Activated naive CD8-positive, alpha-beta T cell (primary cell): ENCODE data around the gene MOCS2.

Experiments used
- H3K27ac Mint-ChIP-seq: one replicate; pipeline ENCODE4 v1.8.0; 2021; ENCODE audit warnings: mixed read lengths
- H3K27me3 Mint-ChIP-seq: one replicate; pipeline ENCODE4 v1.8.0; 2021; ENCODE audit warnings: mixed read lengths
- H3K36me3 Mint-ChIP-seq: one replicate; pipeline ENCODE4 v1.8.0; 2021; ENCODE audit warnings: mixed read lengths
- H3K4me1 Mint-ChIP-seq: one replicate; pipeline ENCODE4 v1.8.0; 2021; ENCODE audit warnings: low read depth, mixed read lengths
- H3K4me3 Mint-ChIP-seq: one replicate; pipeline ENCODE4 v1.8.0; 2021; ENCODE audit warnings: mild to moderate bottlenecking, mixed read lengths
- H3K9me3 Mint-ChIP-seq: one replicate; pipeline ENCODE4 v1.8.0; 2021; ENCODE audit warnings: low read depth, mixed read lengths

Gene MOCS2

DNA sequence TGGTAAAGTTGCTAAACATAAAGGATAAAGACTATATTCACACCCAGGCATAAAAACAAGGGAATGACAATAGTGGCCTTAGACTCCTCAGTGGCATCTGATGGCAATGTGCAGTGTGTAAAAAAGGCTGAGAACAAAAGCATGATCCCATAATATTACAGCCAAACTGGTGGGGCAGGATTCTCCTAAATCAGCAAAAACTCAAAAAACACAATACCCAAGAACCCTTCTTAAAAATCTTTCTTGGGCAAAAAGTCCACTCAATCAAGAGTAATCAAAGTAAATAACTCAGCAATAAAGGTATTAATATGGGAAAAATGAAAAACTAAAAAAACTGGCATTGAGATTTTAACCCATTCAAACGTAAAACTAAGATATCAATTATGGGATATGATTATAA lies 1.6 kb upstream of the MOCS2 start:
- Mint-ChIP-seq H3K27ac (no peak overlapping the region), H3K36me3 (peaks cover 10% of the 10 kb centered on the region), H3K9me3 (no peaks in the 10 kb centered on the region), H3K4me3 (peak overlapping the region; percentile 98), H3K4me1 (peaks cover 39% of the 10 kb centered on the region), H3K27me3 (no peaks in the 10 kb centered on the region)

DNA sequence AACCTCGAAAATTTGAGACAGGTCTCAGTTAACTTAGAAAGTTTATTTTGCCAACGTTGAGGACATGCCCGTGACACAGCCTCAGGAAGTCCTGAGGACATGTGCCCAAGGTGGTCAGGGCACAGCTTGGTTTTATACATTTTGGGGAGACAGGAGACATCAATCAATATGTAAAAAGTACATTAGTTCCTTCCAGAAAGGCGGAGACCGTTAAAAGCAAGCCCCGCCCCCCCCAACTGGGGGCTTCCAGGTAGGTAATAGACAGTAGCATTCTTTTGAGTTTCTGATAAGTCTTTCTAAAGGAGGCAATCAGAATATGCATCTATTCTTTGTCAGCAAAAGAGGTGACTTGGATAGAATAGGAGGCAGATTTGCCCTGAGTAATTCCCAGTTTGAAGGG lies 599 bp upstream of the MOCS2 start:
- Mint-ChIP-seq H3K27ac (peak overlapping the region; percentile 92), H3K27me3 (no peaks in the 10 kb centered on the region), H3K36me3 (peaks cover 12% of the 10 kb centered on the region), H3K4me1 (peaks cover 49% of the 10 kb centered on the region), H3K4me3 (peak overlapping the region; percentile 98), H3K9me3 (no peaks in the 10 kb centered on the region)

- Mint-ChIP-seq H3K9me3 (no peaks in the 10 kb centered on the region), H3K27me3 (no peaks in the 10 kb centered on the region), H3K4me1 (peaks cover 55% of the 10 kb centered on the region), H3K4me3 (peak overlapping the region; percentile 98), H3K36me3 (peaks cover 12% of the 10 kb centered on the region), H3K27ac (peak overlapping the region; percentile 92)
Measured at GRCh38 chr5:53109056-53109442, 508 bp downstream of the MOCS2 start.

- peaks cover 56% of the 10 kb centered on the region for H3K4me1 Mint-ChIP-seq
- peak overlapping the region; percentile 33 for H3K4me3 Mint-ChIP-seq
- H3K27ac Mint-ChIP-seq: peak overlapping the region; percentile 28
- no peaks in the 10 kb centered on the region for H3K27me3 Mint-ChIP-seq
- no peaks in the 10 kb centered on the region for H3K9me3 Mint-ChIP-seq
- peaks cover 12% of the 10 kb centered on the region for H3K36me3 Mint-ChIP-seq
Measured at GRCh38 chr5:53105611-53106300, 3.8 kb downstream of the MOCS2 start.

GRCh38 chr5:53100606-53101005 lies 9.0 kb downstream of the MOCS2 start:
- peaks cover 19% of the 10 kb centered on the region for H3K4me1 Mint-ChIP-seq
- H3K27ac Mint-ChIP-seq: no peak overlapping the region
- H3K27me3 Mint-ChIP-seq: no peaks in the 10 kb centered on the region
- no peaks in the 10 kb centered on the region for H3K9me3 Mint-ChIP-seq
- H3K4me3 Mint-ChIP-seq: no peak overlapping the region
- no peaks in the 10 kb centered on the region for H3K36me3 Mint-ChIP-seq

- Mint-ChIP-seq H3K27me3 (no peaks in the 10 kb centered on the region), H3K4me1 (peaks cover 10% of the 10 kb centered on the region), H3K9me3 (no peaks in the 10 kb centered on the region), H3K36me3 (no peaks in the 10 kb centered on the region), H3K4me3 (no peak overlapping the region), H3K27ac (no peak overlapping the region)
Measured at GRCh38 chr5:53099546-53099945, 10.0 kb downstream of the MOCS2 start.

DNA sequence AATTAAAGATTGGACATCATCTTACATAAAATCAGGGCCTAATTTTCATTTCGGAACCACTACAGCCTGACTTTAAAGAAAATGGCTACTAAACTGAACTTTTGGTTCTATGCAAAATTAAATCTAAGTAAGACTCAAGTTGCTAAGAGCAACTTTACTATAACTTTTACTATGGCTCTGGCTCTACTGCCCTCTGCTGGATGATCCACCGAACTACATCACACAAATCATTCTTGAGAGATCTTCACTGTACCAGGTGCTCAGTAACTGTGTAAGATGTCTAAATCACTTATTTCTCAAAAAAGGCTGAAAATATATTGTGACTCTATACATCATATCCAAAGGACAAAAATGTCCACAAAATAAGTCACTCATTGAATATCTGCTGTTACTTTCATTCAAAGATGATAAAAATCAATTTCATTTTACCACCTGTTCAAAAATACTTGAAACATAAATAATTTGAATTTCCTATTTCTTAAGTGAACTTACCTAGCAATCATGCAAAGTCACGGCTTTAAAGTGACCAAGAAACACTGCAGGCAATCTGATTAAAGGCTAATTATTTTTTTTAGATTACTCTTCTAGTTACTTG lies 13.5 kb downstream of the MOCS2 start:
- no peak overlapping the region for H3K27ac Mint-ChIP-seq
- no peaks in the 10 kb centered on the region for H3K36me3 Mint-ChIP-seq
- H3K27me3 Mint-ChIP-seq: no peaks in the 10 kb centered on the region
- peaks cover 1% of the 10 kb centered on the region for H3K4me1 Mint-ChIP-seq
- H3K4me3 Mint-ChIP-seq: no peak overlapping the region
- no peaks in the 10 kb centered on the region for H3K9me3 Mint-ChIP-seq

DNA sequence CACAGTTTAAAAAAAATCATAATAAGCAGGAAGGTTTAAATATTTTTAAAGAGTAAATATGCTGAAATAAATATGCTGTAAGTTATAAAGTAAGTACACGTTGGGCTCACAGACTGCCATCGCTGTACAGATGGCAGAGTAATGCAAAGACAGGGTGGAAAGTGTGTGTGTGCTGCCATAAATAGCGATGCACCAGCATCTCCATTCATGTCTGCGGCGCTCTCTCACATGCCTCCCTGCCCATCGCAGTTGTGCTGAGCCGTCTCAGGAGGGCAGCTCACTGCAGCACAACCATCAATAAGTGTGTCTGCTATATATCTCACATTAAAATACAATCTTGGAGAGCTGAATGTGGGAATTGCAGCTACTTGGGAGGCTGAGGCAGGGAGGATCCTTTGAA lies 14.3 kb downstream of the MOCS2 start:
- Mint-ChIP-seq H3K4me1 (peaks cover 4% of the 10 kb centered on the region), H3K36me3 (no peaks in the 10 kb centered on the region), H3K27me3 (no peaks in the 10 kb centered on the region), H3K4me3 (no peak overlapping the region), H3K27ac (no peak overlapping the region), H3K9me3 (no peaks in the 10 kb centered on the region)

DNA sequence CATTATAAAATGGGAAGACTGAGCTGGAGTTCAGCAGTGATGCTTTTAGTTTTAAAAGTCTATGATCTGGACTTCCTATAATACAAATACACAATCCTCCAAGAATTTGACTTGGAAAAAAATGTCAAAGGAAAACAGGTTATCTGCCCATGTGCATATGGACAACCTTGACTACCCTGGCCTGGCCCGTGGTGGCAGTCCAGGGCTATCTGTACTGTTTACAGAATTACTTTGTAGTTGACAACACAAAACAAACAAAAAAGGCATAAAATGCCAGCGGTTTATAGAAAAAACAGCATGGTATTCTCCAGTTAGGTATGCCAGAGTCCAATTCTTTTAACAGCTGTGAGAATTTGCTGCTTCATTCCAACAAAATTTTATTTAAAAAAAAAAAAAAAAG lies 17.3 kb downstream of the MOCS2 start:
- no peak overlapping the region for H3K4me3 Mint-ChIP-seq
- H3K36me3 Mint-ChIP-seq: no peaks in the 10 kb centered on the region
- no peak overlapping the region for H3K27ac Mint-ChIP-seq

GRCh38 chr5:53091289-53091688 lies 18.3 kb downstream of the MOCS2 start:
- H3K4me1 Mint-ChIP-seq: peaks cover 19% of the 10 kb centered on the region
- H3K27me3 Mint-ChIP-seq: no peaks in the 10 kb centered on the region
- H3K4me3 Mint-ChIP-seq: no peak overlapping the region
- H3K27ac Mint-ChIP-seq: no peak overlapping the region
- H3K9me3 Mint-ChIP-seq: no peaks in the 10 kb centered on the region
- H3K36me3 Mint-ChIP-seq: no peaks in the 10 kb centered on the region

More for the DNA sequence above, 17.3 kb downstream of the MOCS2 start:
- no peaks in the 10 kb centered on the region for H3K27me3 Mint-ChIP-seq
- peaks cover 19% of the 10 kb centered on the region for H3K4me1 Mint-ChIP-seq
- H3K9me3 Mint-ChIP-seq: no peaks in the 10 kb centered on the region

DNA sequence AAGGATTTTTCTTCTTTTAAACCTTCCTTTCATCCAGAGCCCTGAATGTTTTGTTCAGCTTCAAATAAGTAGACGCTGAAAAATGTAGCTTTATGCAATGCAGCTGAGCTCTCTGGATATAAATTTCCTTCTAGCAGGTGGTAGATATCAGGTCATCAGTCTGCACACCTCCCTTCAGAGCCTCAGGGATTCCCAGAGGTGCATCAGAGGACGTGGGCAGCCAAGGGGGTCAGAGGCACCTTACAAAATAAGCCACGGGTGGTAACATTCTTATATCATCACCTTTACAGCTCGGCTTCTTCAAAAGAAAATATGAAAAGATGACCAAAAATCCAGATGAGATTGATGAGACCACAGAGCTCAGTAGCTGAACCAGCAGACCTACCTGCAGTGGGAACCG lies 19.3 kb downstream of the MOCS2 start:
- Mint-ChIP-seq H3K36me3 (no peaks in the 10 kb centered on the region), H3K4me1 (peaks cover 17% of the 10 kb centered on the region), H3K27me3 (no peaks in the 10 kb centered on the region), H3K27ac (no peak overlapping the region), H3K4me3 (no peak overlapping the region), H3K9me3 (no peaks in the 10 kb centered on the region)

- H3K36me3 Mint-ChIP-seq: no peaks in the 10 kb centered on the region
- H3K4me3 Mint-ChIP-seq: peak overlapping the region; percentile 34
- H3K9me3 Mint-ChIP-seq: no peaks in the 10 kb centered on the region
- no peaks in the 10 kb centered on the region for H3K27me3 Mint-ChIP-seq
- H3K4me1 Mint-ChIP-seq: peaks cover 21% of the 10 kb centered on the region
- H3K27ac Mint-ChIP-seq: peak overlapping the region; percentile 62
Measured at GRCh38 chr5:53089481-53089991, 20.0 kb downstream of the MOCS2 start.

GRCh38 chr5:53087621-53088121 lies 21.9 kb downstream of the MOCS2 start:
- H3K9me3 Mint-ChIP-seq: no peaks in the 10 kb centered on the region
- H3K4me1 Mint-ChIP-seq: peaks cover 24% of the 10 kb centered on the region
- peaks cover under 1% of the 10 kb centered on the region for H3K27me3 Mint-ChIP-seq
- H3K27ac Mint-ChIP-seq: no peak overlapping the region
- H3K36me3 Mint-ChIP-seq: peaks cover 3% of the 10 kb centered on the region
- no peak overlapping the region for H3K4me3 Mint-ChIP-seq

DNA sequence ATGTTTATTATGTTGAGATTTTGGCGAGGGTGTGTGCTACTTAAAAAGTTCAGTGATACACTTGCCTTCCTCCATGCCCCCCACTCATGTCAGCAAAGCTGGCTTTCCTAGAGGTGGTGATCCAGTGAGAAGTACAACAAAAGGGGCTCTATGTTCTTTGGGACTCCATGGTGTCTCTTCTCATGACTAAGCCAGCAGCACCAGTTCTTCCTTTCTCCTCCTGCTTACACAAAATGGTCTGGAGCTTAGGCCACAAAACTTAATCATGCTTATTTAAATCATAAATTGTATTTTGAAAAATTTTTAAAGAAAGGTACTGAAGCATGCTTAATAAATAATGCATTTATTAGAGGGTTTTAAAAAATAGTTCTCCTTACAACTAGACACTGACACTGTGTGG lies 22.4 kb downstream of the MOCS2 start:
- Mint-ChIP-seq H3K9me3 (no peaks in the 10 kb centered on the region), H3K27me3 (peaks cover 2% of the 10 kb centered on the region), H3K4me1 (peaks cover 24% of the 10 kb centered on the region), H3K4me3 (no peak overlapping the region), H3K27ac (no peak overlapping the region), H3K36me3 (peaks cover 3% of the 10 kb centered on the region)

GRCh38 chr5:53084546-53085255 lies 24.9 kb downstream of the MOCS2 start:
- Mint-ChIP-seq H3K36me3 (peaks cover 3% of the 10 kb centered on the region), H3K4me3 (no peak overlapping the region), H3K9me3 (no peaks in the 10 kb centered on the region), H3K27ac (no peak overlapping the region), H3K4me1 (peaks cover 24% of the 10 kb centered on the region), H3K27me3 (peaks cover 2% of the 10 kb centered on the region)
